H9 (cell line): Measurements from ENCODE around the gene POU4F3. TPM values are rescaled to one million over a fixed set of nuclear protein-coding genes. Genes with fewer than 3 reads are reported as not detected.

Source experiments
- DNase-seq: peaks from one replicate; pipeline ENCODE4 v3.0.0-alpha.2; 2017
- H2AFZ ChIP-seq: one replicate; pipeline ENCODE4 v1.6.1; 2013; ENCODE audit warnings: mild to moderate bottlenecking, low read length, control low read depth, moderate library complexity
- H2AK5ac ChIP-seq: 2 replicates; pipeline ENCODE4 v1.6.1; 2013; ENCODE audit warnings: low read length, control low read depth, mixed read lengths; ENCODE audit not compliant: insufficient read length
- H2BK120ac ChIP-seq: one replicate; pipeline ENCODE4 v1.6.1; 2013; ENCODE audit warnings: low read depth, mild to moderate bottlenecking, low read length, control low read depth, inconsistent platforms; ENCODE audit not compliant: poor library complexity, severe bottlenecking
- H2BK12ac ChIP-seq: 2 replicates; pipeline ENCODE4 v1.6.1; 2013; ENCODE audit warnings: low read length, control low read depth, mixed read lengths, low read depth; ENCODE audit not compliant: insufficient read length
- H2BK15ac ChIP-seq: 2 replicates; pipeline ENCODE4 v1.6.1; 2013; ENCODE audit warnings: low read depth, low read length, control low read depth
- H2BK20ac ChIP-seq: one replicate; pipeline ENCODE4 v1.6.1; 2013; ENCODE audit warnings: low read depth, mild to moderate bottlenecking, low read length, control low read depth, inconsistent platforms; ENCODE audit not compliant: poor library complexity, severe bottlenecking
- H2BK5ac ChIP-seq: 2 replicates; pipeline ENCODE4 v1.6.1; 2013; ENCODE audit warnings: low read length, control low read depth, mixed read lengths; ENCODE audit not compliant: insufficient read length
- H3K14ac ChIP-seq: 2 replicates; pipeline ENCODE4 v1.6.1; 2013; ENCODE audit warnings: low read length, control low read depth; ENCODE audit not compliant: insufficient read depth
- H3K18ac ChIP-seq: 2 replicates; pipeline ENCODE4 v1.6.1; 2013; ENCODE audit warnings: low read depth, mild to moderate bottlenecking, mixed read lengths, low read length, control low read depth; ENCODE audit not compliant: insufficient read length
- H3K23ac ChIP-seq: 2 replicates; pipeline ENCODE4 v1.6.1; 2013; ENCODE audit warnings: low read length, control low read depth, mixed read lengths, low read depth; ENCODE audit not compliant: insufficient read length
- H3K23me2 ChIP-seq: 2 replicates; pipeline ENCODE4 v1.6.1; 2013; ENCODE audit warnings: low read depth, mild to moderate bottlenecking, mixed read lengths, low read length, control low read depth; ENCODE audit not compliant: insufficient read length, poor library complexity, severe bottlenecking
- H3K27ac ChIP-seq: 2 replicates; pipeline ENCODE4 v1.5.1; 2013; ENCODE audit warnings: low read length, control low read depth, mixed read lengths, low read depth; ENCODE audit not compliant: insufficient read length
- H3K27me3 ChIP-seq: 2 replicates; pipeline ENCODE4 v1.6.1; 2013; ENCODE audit warnings: low read length, control low read depth, inconsistent platforms; ENCODE audit not compliant: insufficient read depth
- H3K4ac ChIP-seq: 2 replicates; pipeline ENCODE4 v1.6.1; 2013; ENCODE audit warnings: low read depth, mild to moderate bottlenecking, control low read depth, inconsistent platforms, low read length, moderate library complexity
- H3K4me1 ChIP-seq: 2 replicates; pipeline ENCODE4 v1.6.1; 2013; ENCODE audit warnings: low read length, control low read depth, inconsistent platforms; ENCODE audit not compliant: insufficient read depth
- H3K4me2 ChIP-seq: 2 replicates; pipeline ENCODE4 v1.6.1; 2013; ENCODE audit warnings: low read length, control low read depth, mixed read lengths; ENCODE audit not compliant: insufficient read length, insufficient read depth
- H3K56ac ChIP-seq: 2 replicates; pipeline ENCODE4 v1.6.1; 2013; ENCODE audit warnings: low read depth, mild to moderate bottlenecking, mixed read lengths, low read length, control low read depth; ENCODE audit not compliant: insufficient read length
- H3K79me1 ChIP-seq: 2 replicates; pipeline ENCODE4 v1.6.1; 2013; ENCODE audit warnings: low read depth, mild to moderate bottlenecking, moderate library complexity, low read length, control low read depth, inconsistent platforms; ENCODE audit not compliant: insufficient read depth, poor library complexity, severe bottlenecking
- H3K79me2 ChIP-seq: 2 replicates; pipeline ENCODE4 v1.6.1; 2013; ENCODE audit warnings: low read length, control low read depth, inconsistent platforms; ENCODE audit not compliant: insufficient read depth
- H3K9ac ChIP-seq: 2 replicates; pipeline ENCODE4 v1.6.1; 2013; ENCODE audit warnings: low read length, control low read depth, mixed read lengths; ENCODE audit not compliant: insufficient read length; ENCODE audit errors: extremely low read depth
- H3K9me3 ChIP-seq: one replicate; pipeline ENCODE4 v1.6.1; 2013; ENCODE audit warnings: low read depth, low read length, inconsistent platforms; ENCODE audit not compliant: control insufficient read depth
- H3T11ph ChIP-seq: one replicate; pipeline ENCODE4 v1.6.1; 2013; ENCODE audit warnings: mild to moderate bottlenecking, low read length, control low read depth, inconsistent platforms
- H4K20me1 ChIP-seq: one replicate; pipeline ENCODE4 v1.6.1; 2013; ENCODE audit not compliant: control insufficient read depth, insufficient read length, insufficient read depth
- H4K5ac ChIP-seq: 2 replicates; pipeline ENCODE4 v1.6.1; 2013; ENCODE audit warnings: low read depth, mild to moderate bottlenecking, mixed read lengths, low read length, control low read depth; ENCODE audit not compliant: insufficient read length
- H4K8ac ChIP-seq: replicated peaks from 2 replicates; pipeline ENCODE4 v1.6.1; 2013; ENCODE audit warnings: low read length, control low read depth, mixed read lengths, low read depth; ENCODE audit not compliant: insufficient read length
- H4K91ac ChIP-seq: 2 replicates; pipeline ENCODE4 v1.6.1; 2013; ENCODE audit warnings: low read depth, mild to moderate bottlenecking, moderate library complexity, mixed read lengths, low read length, control low read depth; ENCODE audit not compliant: insufficient read length
- H3K27ac Mint-ChIP-seq, 3 experiments: 2 replicates in 2 of 3; 3 replicates in 1 of 3; pipeline ENCODE4 v1.8.0; 2020 to 2021; ENCODE audit warnings: mixed read lengths in 3 of 3, mild to moderate bottlenecking in 1 of 3, moderate library complexity in 1 of 3
- H3K27me3 Mint-ChIP-seq: 2 replicates; pipeline ENCODE4 v1.8.0; 2021; ENCODE audit warnings: low read depth, mild to moderate bottlenecking, moderate library complexity, mixed read lengths
- H3K36me3 Mint-ChIP-seq, 3 experiments: 2 replicates in 2 of 3; 3 replicates in 1 of 3; pipeline ENCODE4 v1.8.0; 2020 to 2021; ENCODE audit warnings: low read depth in 3 of 3, mixed read lengths in 3 of 3; ENCODE audit not compliant: insufficient read depth in 1 of 3
- H3K4me1 Mint-ChIP-seq, 2 experiments: 2 replicates each; pipeline ENCODE4 v1.8.0; 2020; ENCODE audit warnings: mixed read lengths in 2 of 2
- H3K4me3 Mint-ChIP-seq, 2 experiments: 2 replicates in 1 of 2; 3 replicates in 1 of 2; pipeline ENCODE4 v1.8.0; 2020 to 2021; ENCODE audit warnings: mild to moderate bottlenecking in 2 of 2, mixed read lengths in 2 of 2, moderate library complexity in 1 of 2
- H3K9me3 Mint-ChIP-seq, 2 experiments: 2 replicates in 1 of 2; 3 replicates in 1 of 2; pipeline ENCODE4 v1.8.0; 2020; ENCODE audit warnings: mild to moderate bottlenecking in 2 of 2, mixed read lengths in 2 of 2, moderate library complexity in 1 of 2
- CTCF ChIP-seq: fragments of 200-600 bp; sonication (generic); conservative IDR thresholded peaks from 3 replicates; pipeline ENCODE4 v1.8.0; 2021; ENCODE audit warnings: antibody characterized with exemption, mild to moderate bottlenecking
- WGBS: extraction: QIAGEN DNeasy Blood & Tissue Kit; methylation state at CpG from one replicate; pipeline ENCODE4 v1.1.7; 2013; ENCODE audit warnings: missing lambda C conversion rate, low lambda C conversion rate, mixed read lengths; ENCODE audit not compliant: insufficient read length; ENCODE audit errors: extremely low coverage; 5-methylcytosine and 5-hydroxymethylcytosine counted together
- total RNA-seq: library from RNA; stranded (reverse); gene quantifications from 2 replicates; pipeline ENCODE4 v1.2.1, GENCODE V29; 2021

The POU4F3 gene
- total RNA-seq, 1 experiment from 2014 or later: not detected

DNA sequence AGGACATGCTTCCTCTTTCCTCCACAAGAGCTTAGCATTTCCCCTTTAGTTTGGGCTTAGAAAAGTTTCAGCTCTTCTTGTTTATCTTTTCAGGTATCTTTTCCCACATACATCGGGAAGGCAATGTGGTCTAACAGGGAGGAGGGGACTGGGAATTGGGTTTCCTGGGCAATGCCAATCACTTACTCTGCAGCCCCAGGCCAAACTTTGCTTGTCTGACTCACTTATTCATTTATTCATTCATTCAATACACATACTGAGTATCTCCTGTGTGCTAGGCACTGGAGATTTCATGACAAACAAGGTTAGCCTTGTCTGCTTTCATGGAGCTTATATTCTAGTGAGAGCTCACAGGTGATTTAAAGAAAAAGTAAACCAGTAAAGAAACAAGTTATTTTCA lies 10.7 kb upstream of the POU4F3 start:
- Histone ChIP-seq H3K23ac (no peak overlapping the region), H3K9ac (no peak overlapping the region), H3K9me3 (no peaks in the 10 kb centered on the region), H2BK120ac (no peak overlapping the region), H3K79me2 (no peaks in the 10 kb centered on the region), H4K5ac (no peak overlapping the region), H2AFZ (no peak overlapping the region), H2AK5ac (no peak overlapping the region), H4K8ac (no peak overlapping the region), H2BK15ac (no peak overlapping the region), H3K23me2 (no peaks in the 10 kb centered on the region), H4K20me1 (no peaks in the 10 kb centered on the region), H3K18ac (no peak overlapping the region), H4K91ac (no peak overlapping the region), H2BK12ac (no peak overlapping the region), H3K79me1 (no peaks in the 10 kb centered on the region), H3K4me1 (0 out of 2 replicates have a peak, but pooled peaks cover 2% of the 10 kb centered on the region), H3K56ac (no peak overlapping the region), H3T11ph (no peak overlapping the region), H2BK5ac (no peak overlapping the region), H3K27ac (no peak overlapping the region), H3K14ac (no peak overlapping the region), H3K4ac (no peak overlapping the region), H2BK20ac (no peak overlapping the region), H3K27me3 (peaks cover 15% of the 10 kb centered on the region), H3K4me2 (no peak overlapping the region)
- Mint-ChIP-seq H3K9me3 (no peaks in the 10 kb centered on the region), H3K27me3 (peaks cover 64% of the 10 kb centered on the region), H3K4me1 (peaks cover 13 to 20% of the 10 kb centered on the region in 2 experiments), H3K4me3 (no peak overlapping the region), H3K36me3 (no peaks in the 10 kb centered on the region), H3K27ac (no peak overlapping the region)
- DNase-seq: no peak
- no CpG with 5 or more reads among the region's 1 CpG for WGBS
- TF ChIP-seq CTCF: no peak
